Stimulated activated CD4-positive, alpha-beta T cell treated with anti-CD3 and anti-CD28 coated beads, TNF-alpha, amount 100 ng/mL, for 48 hours (primary cell): Measurements from ENCODE around the gene MID1IP1.

Experiments
- DNase-seq, 3 donors: peaks; one replicate each; pipeline ENCODE4 v3.0.0-alpha.2; 2020; ENCODE audit warnings: low read depth in 3 of 3

Gene MID1IP1, protein sequence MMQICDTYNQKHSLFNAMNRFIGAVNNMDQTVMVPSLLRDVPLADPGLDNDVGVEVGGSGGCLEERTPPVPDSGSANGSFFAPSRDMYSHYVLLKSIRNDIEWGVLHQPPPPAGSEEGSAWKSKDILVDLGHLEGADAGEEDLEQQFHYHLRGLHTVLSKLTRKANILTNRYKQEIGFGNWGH

GRCh38 chrX:38800981-38801845, at the start of gene MID1IP1:
TSS of gene MID1IP1 (plus strand) at chrX:38801459. CDS start at chrX:38804947, 3,488 bp downstream.
- DNase-seq = peak; percentile 43 to 72 (median 64)

DNA sequence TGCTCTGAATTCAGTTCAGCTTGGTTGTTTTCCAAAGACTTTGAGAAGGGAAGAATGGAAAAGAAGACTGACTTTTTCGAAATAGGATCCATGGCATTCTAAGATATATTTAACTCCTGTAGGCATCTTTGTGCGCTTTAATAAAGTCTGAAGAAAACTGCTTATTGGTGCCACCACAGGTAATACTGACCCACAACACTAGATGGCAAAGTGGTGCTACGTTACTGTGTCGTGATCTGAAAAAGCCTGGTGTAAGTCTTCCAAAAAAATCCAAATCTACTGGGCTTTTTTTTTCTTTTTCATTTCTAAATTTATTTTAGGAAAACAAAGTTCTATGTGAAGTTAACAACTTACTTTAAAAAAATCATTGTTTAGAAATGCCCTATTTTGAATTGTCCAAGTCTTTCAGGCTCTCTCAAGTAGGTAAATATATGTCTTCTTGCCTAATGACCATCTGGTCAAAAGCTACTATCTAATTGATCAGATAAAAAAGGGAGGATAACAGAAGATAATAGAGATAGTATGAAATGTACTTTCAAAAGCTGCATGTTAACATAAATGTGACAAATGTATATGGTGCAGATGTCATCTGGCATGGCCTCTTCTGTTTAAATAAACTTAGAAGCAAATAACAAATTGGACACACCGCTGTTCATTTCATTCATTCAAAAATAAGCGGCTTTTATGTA, 47.0 kb upstream of the MID1IP1 start:
- peak in 1 of 3 donors; percentile 1 for DNase-seq

DNA sequence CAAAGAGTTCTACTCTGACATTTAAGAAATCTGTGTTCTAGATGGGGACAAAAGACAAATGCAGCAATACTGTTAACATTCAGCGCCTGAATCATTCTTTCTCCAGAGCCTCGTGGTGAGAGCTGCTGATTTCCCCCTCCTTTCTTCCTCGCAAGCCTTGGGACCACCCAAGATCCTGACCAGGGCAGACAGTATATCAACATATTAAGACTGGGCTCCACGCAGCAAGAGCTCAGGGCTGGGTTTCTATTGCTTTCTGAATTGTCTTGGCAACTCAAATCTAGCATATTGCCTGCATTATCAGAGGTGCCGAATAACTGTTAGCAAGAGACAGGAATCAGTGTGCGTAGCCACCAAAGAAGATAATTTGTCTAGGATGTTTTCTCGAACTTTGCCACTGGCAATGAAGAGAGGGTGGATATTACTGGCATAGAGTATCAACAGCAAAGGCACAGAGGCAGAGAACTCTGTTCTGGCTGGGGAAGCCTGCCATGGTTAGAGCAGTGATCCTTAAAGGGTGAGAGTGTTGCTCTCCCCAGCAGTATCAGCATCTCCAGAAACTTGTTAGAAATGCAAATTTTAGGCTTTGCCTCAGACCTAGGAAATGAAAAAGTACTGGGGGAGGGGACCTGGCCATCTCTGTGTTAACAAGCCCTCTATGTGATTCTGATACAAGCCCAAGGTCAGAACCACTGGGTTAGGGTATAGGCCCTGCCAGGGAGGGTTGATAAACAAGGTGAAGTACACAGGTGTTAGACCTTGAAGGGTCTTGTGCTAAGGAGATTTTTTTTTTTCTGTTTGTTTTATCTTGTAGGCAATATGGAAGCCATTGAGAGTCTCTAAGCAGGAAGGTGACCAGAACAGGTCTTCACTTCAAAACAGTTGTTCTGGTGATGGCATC, 46.2 kb upstream of the MID1IP1 start:
- no peak for DNase-seq

GRCh38 chrX:38760883-38761282, 40.4 kb upstream of the MID1IP1 start:
- DNase-seq = no peak

DNA sequence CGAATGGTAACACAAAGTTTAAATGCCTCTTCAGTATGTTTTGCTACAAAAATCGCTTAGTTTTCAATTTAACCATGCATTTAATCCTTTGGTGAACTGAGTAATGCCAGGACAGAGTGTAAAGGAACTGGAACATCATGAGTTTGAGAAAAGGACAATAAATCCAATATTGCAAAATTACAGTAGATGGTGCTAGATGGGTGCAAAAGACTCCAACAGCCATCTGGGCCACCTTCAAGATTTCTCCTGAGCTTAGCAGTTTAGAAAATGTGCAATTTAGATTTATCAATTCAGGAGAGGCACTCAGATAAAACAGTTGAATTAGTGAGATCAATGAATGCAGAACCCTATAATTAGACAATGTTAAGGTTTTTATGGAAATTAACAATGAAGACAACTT, 33.2 kb upstream of the MID1IP1 start:
- DNase-seq = no peak

DNA sequence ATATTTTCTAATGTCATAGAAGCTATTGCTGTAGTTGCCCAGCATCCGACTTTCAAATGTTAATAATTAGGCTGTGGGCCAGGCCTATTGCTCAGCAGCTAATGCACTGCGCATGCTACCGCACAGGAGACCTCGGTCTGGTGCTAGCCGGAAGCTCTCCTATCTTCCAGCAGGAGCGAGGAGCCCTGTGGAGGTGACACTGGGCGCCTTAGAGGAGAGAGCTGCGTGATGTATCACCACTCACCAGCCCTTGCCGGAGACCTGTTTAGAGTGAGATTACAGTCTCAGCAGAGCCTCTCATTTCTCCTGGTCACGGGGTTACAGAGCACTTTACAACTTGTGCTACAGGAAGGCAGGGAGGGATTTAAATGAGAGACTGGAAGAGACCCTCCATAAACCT, 31.1 kb upstream of the MID1IP1 start:
- no peak for DNase-seq

GRCh38 chrX:38774249-38774648, 27.0 kb upstream of the MID1IP1 start:
- no peak for DNase-seq

- no peak for DNase-seq
Measured at GRCh38 chrX:38796946-38797345, 4.3 kb upstream of the MID1IP1 start.

- no peak for DNase-seq
Measured at GRCh38 chrX:38798956-38799355, 2.3 kb upstream of the MID1IP1 start.

DNA sequence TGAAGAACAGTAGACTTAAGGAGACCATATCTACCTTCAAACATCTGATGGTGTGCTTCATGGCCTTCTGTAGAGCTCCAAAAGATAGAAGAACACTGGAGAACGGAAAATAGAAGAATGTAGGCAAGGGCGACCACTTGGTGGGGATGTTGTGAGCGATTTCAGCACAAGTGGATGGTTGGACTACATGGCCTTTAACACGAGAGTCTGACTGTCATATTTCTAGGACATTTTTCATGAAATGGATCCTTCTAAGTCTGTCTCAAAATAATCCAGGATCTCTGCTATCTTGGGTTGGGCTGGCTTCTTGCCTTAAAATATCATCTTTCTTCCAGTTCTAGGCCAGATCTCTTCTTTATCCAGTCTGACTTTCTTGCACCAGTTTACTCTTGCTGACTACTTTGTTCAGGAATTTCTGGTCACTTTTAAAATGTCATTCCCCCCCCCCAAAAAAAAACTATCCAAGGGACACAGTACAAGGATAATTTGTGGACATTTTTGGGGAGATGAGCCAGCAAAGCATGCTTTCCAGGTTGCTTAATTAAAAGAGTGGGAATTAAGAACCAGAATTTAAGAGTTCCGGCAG, 1.2 kb upstream of the MID1IP1 start:
- DNase-seq = no peak

GRCh38 chrX:38803243-38803587, 2.0 kb downstream of the MID1IP1 start:
- DNase-seq = no peak

DNA sequence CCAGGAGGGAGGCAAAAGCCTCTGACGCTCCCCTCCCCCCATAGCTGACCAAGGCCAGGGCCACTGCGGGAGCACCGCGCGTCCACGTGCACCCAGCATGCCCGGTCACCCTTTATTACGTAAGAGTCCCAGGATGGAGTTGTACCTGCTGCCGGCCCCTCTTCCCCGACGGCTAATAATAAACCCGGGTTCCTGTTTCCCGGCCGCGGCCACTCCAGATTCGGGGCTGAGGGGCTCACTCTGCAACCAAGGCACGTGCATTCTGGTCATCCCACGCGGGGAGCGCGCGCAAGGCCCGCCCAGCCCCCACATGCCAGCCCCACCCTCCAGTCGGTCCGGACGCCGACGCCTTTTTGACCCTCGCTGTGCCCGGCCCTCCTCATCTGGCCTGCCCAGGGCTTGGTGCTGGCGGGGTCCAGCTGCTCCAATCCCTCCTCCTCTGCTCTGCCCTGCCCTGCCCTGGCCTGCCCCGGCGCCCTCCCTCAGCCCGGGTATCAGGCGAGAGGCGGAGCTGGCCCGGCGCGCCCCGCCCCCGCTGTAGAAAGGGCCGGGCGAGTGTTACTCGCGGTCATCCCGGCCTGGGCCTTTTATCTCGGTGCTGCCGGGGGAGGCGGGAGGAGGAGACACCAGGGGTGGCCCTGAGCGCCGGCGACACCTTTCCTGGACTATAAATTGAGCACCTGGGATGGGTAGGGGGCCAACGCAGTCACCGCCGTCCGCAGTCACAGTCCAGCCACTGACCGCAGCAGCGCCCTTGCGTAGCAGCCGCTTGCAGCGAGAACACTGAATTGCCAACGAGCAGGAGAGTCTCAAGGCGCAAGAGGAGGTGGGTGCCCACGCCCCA, 2.6 kb downstream of the MID1IP1 start:
- DNase-seq = peak; percentile 37 to 68 (median 60)

DNA sequence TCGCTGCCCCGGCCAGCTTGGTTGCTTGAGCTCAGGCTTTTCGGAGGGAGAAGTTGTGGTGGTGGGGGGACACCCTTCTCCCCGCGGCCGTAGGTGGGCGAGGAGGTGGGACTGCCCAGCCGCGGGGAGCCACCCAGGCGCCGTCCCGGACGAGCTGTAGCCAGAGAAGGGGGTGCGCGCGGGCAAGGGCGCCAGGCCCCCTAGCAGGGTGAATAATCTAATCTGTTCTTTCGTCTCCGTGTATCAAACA, 3.1 kb downstream of the MID1IP1 start:
- DNase-seq = no peak

GRCh38 chrX:38804682-38805431, 3.6 kb downstream of the MID1IP1 start:
- no peak for DNase-seq

DNA sequence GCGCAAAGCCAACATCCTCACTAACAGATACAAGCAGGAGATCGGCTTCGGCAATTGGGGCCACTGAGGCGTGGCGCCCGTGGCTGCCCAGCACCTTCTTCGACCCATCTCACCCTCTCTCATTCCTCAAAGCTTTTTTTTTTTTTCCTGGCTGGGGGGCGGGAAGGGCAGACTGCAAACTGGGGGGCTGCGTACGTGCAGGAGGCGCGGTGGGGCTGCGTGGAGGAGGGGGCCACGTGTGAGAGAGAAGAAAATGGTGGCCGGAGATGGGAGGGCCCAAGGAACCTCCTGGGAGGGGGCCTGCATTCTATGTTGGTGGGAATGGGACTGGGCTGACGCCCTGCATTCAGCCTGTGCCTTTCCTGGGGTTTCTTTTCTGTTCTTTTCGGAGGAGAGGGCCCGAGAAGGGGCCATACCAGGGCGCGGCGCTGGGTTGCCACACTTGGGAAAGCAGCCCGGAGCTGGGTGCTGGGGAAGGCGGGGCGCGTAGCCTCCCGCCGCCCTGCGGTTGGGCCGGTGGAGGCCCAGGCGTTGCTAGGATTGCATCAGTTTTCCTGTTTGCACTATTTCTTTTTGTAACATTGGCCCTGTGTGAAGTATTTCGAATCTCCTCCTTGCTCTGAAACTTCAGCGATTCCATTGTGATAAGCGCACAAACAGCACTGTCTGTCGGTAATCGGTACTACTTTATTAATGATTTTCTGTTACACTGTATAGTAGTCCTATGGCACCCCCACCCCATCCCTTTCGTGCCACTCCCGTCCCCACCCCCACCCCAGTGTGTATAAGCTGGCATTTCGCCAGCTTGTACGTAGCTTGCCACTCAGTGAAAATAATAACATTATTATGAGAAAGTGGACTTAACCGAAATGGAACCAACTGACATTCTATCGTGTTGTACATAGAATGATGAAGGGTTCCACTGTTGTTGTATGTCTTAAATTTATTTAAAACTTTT, 4.5 kb downstream of the MID1IP1 start:
- DNase-seq = peak in 2 of 3 donors; percentile 19 to 24

DNA sequence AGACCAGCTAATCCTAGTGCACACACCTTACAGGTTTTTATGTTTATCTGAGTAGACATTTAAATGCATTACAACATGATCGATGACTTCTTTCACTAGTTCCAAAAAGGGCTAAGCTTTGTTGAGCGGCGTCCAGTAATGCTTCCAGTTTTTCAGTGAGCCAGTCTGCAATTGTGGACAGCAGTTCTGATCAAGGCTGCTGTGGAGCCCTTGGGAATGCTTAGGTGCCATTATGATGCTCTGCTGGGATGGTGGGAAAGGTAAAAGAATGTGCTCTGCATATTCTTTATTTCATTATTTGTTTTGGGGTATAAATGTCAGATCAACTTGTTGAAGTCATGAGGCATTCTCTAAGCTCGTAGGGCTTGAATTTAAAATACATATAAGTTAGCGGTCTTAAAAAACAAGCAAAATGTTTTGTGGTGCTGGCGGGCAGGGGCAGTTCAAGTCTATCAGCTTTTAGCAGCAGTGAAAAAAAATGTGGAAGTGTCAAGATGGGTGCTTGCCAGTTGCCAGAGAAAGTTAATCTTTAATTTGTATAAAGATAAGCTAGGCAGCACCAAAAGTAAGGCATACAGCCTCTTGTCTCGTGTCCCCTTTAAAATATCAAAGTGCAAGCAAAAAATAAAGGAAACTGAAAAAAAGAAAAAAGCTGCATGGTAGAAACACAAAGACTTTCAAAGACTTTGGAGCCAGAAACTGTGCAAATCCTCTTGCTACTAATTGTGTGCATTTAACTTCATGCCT, 5.8 kb downstream of the MID1IP1 start:
- DNase-seq = no peak

GRCh38 chrX:38807873-38808272, 6.6 kb downstream of the MID1IP1 start:
- DNase-seq = no peak
